PC-9 (cell line): Measurements from ENCODE around the gene GNG4. TPM values are rescaled to one million over a fixed set of nuclear protein-coding genes. Genes with fewer than 3 reads are reported as not detected.

Source experiments
- BruUV-seq: library from RNA; stranded (reverse); fragments of 400-500 nt; replicated peaks from 2 replicates; lab custom pipeline; 2021; lab: Mats Ljungman, UMichigan
- CTCF ChIA-PET: fragments of 300-600 bp; sonication (Branson Sonifier 250); formaldehyde crosslinking; loops from one replicate; lab custom pipeline; 2022; ENCODE audit warnings: antibody characterized with exemption; lab: Charles Lee
- POLR2A ChIA-PET: fragments of 300-600 bp; sonication (Branson Sonifier 250); formaldehyde crosslinking; loops from one replicate; lab custom pipeline; 2022; ENCODE audit warnings: antibody characterized with exemption; ENCODE audit not compliant: unreplicated experiment; lab: Charles Lee
- DNase-seq, 2 experiments: peaks; one replicate each; pipeline versions ENCODE4 v3.0.0 to v3.0.0-alpha.2; 2015 to 2022; ENCODE audit warnings: mixed read lengths in 1 of 2
- H2AFZ ChIP-seq: fragments of 200-600 bp; sonication (generic); 2 replicates; pipeline ENCODE4 v1.8.1; 2017; ENCODE audit warnings: antibody characterized with exemption
- H3F3A ChIP-seq: fragments of 200-600 bp; sonication (generic); 2 replicates; pipeline ENCODE4 v1.8.1; 2017; ENCODE audit warnings: antibody characterized with exemption, mild to moderate bottlenecking, low read depth; ENCODE audit not compliant: insufficient read depth
- H3K27ac ChIP-seq: fragments of 200-600 bp; sonication (generic); 2 replicates; pipeline ENCODE4 v1.6.1; 2016; ENCODE audit warnings: mixed run types
- H3K27me3 ChIP-seq: fragments of 200-600 bp; sonication (generic); 2 replicates; pipeline ENCODE4 v1.6.1; 2016; ENCODE audit warnings: low read depth, mixed run types; ENCODE audit not compliant: insufficient read depth
- H3K36me3 ChIP-seq: fragments of 200-600 bp; sonication (generic); 2 replicates; pipeline ENCODE4 v1.6.1; 2016; ENCODE audit warnings: low read depth, mixed run types
- H3K4me1 ChIP-seq: fragments of 200-600 bp; sonication (generic); replicated peaks from 2 replicates; pipeline ENCODE4 v1.6.1; 2016; ENCODE audit warnings: mixed run types; ENCODE audit not compliant: insufficient read depth
- H3K4me2 ChIP-seq: fragments of 200-600 bp; sonication (generic); 2 replicates; pipeline ENCODE4 v1.6.1; 2017; ENCODE audit warnings: mixed run types
- H3K4me3 ChIP-seq: fragments of 200-600 bp; sonication (generic); 2 replicates; pipeline ENCODE4 v1.6.1; 2016; ENCODE audit warnings: mixed run types
- H3K79me2 ChIP-seq: fragments of 200-600 bp; sonication (generic); 2 replicates; pipeline ENCODE4 v1.6.1; 2017; ENCODE audit warnings: low read depth, mixed run types
- H3K9me2 ChIP-seq: fragments of 200-600 bp; sonication (generic); 2 replicates; pipeline ENCODE4 v1.8.1; 2017; ENCODE audit warnings: mild to moderate bottlenecking; ENCODE audit not compliant: insufficient read depth
- H3K9me3 ChIP-seq: fragments of 200-600 bp; sonication (generic); 2 replicates; pipeline ENCODE4 v1.8.1; 2016; ENCODE audit warnings: low read depth; ENCODE audit not compliant: insufficient read depth
- H4K20me1 ChIP-seq: fragments of 200-600 bp; sonication (generic); 2 replicates; pipeline ENCODE4 v1.8.1; 2017; ENCODE audit not compliant: insufficient read depth
- CTCF ChIP-seq: fragments of 200-600 bp; sonication (generic); conservative IDR thresholded peaks from 2 replicates; pipeline ENCODE4 v1.6.1; 2017; ENCODE audit warnings: mixed run types, antibody characterized with exemption, mild to moderate bottlenecking, moderate library complexity
- EZH2 ChIP-seq: fragments of 200-600 bp; sonication (generic); IDR thresholded peaks from 2 replicates; pipeline ENCODE4 v1.8.0; 2017; ENCODE audit warnings: antibody characterized with exemption, low read depth
- intact Hi-C: fragments of 100-400 bp; cut with micrococcal nuclease; formaldehyde crosslinking; loops from one replicate; pipeline ENCODE4 v1.10.0; 2022; ENCODE audit not compliant: unreplicated experiment
- total RNA-seq: library from RNA; stranded (reverse); gene quantifications from 2 replicates; pipeline ENCODE4 v1.2.3, GENCODE V29; 2021

The GNG4 gene
- total RNA-seq, 1 experiment from 2014 or later = 16.3 TPM

GRCh38 chr1:235659186-235659771 lies 9.7 kb upstream of the GNG4 start:
- H3K79me2 ChIP-seq = no peaks in the 10 kb centered on the region
- intact Hi-C loops = no loop called here

GRCh38 chr1:235657747-235658526 lies 8.4 kb upstream of the GNG4 start:
- Histone ChIP-seq H3F3A (peaks cover 3% of the 10 kb centered on the region; the same call in 1 of the 2 replicates), H3K36me3 (no peaks in the 10 kb centered on the region), H3K27me3 (no peaks in the 10 kb centered on the region), H3K9me3 (no peaks in the 10 kb centered on the region), H3K9me2 (no peaks in the 10 kb centered on the region), H2AFZ (no peak overlapping the region), H3K4me2 (no peak overlapping the region), H3K4me3 (no peak overlapping the region), H3K27ac (no peak overlapping the region), H3K4me1 (no peaks in the 10 kb centered on the region), H3K79me2 (no peaks in the 10 kb centered on the region), H4K20me1 (no peaks in the 10 kb centered on the region)
- CTCF ChIA-PET = interaction anchor here (0.6 to 1.2 kb wide), 2 partner anchors 48 to 185 kb away, joined by 3 read pairs; no protein-coding TSS in a partner anchor
- POLR2A ChIA-PET = no interaction called here
- TF ChIP-seq CTCF (no peak), EZH2 (no peak)
- intact Hi-C loops = no loop called here
- no peak for DNase-seq
- no TSS peak for BruUV-seq

More at GRCh38 chr1:235659186-235659771, 9.7 kb upstream of the GNG4 start:
- no peaks in the 10 kb centered on the region for H3K4me1 ChIP-seq
- no peaks in the 10 kb centered on the region for H3K9me2 ChIP-seq
- no peak for DNase-seq
- no peaks in the 10 kb centered on the region for H3K9me3 ChIP-seq
- H2AFZ ChIP-seq = no peak overlapping the region
- no peaks in the 10 kb centered on the region for H3K27me3 ChIP-seq
- H4K20me1 ChIP-seq = no peaks in the 10 kb centered on the region
- H3K4me2 ChIP-seq = no peak overlapping the region
- H3F3A ChIP-seq = peaks cover 3% of the 10 kb centered on the region; the same call in 1 of the 2 replicates
- TF ChIP-seq EZH2 (no peak), CTCF (no peak)
- H3K4me3 ChIP-seq = no peak overlapping the region
- no TSS peak for BruUV-seq
- no peak overlapping the region for H3K27ac ChIP-seq
- no peaks in the 10 kb centered on the region for H3K36me3 ChIP-seq
- POLR2A ChIA-PET = no interaction called here
- CTCF ChIA-PET = no interaction called here

- H3K4me2 ChIP-seq = no peak overlapping the region
- no peaks in the 10 kb centered on the region for H3K36me3 ChIP-seq
- H3K79me2 ChIP-seq = no peaks in the 10 kb centered on the region
- H3K9me2 ChIP-seq = no peaks in the 10 kb centered on the region
- DNase-seq = no peak
- H3K27me3 ChIP-seq = no peaks in the 10 kb centered on the region
- no peak for TF ChIP-seq CTCF
- no peak for TF ChIP-seq EZH2
- H3K4me3 ChIP-seq = no peak overlapping the region
- ChIA-PET CTCF (interaction anchor here (1.2 kb wide), 1 partner anchor 49 kb away, joined by 3 read pairs; no protein-coding TSS in a partner anchor), POLR2A (no interaction called here)
- no peaks in the 10 kb centered on the region for H4K20me1 ChIP-seq
- H3K27ac ChIP-seq = no peak overlapping the region
- BruUV-seq = no TSS peak
- intact Hi-C loops = no loop called here
- H3K9me3 ChIP-seq = no peaks in the 10 kb centered on the region
- no peaks in the 10 kb centered on the region for H3K4me1 ChIP-seq
- H2AFZ ChIP-seq = no peak overlapping the region
- H3F3A ChIP-seq = peaks cover 3% of the 10 kb centered on the region; the same call in 1 of the 2 replicates
Observed at GRCh38 chr1:235657269-235657668, 7.7 kb upstream of the GNG4 start.
